Measurements from ENCODE around the gene BTNL2.
"Not testable (repeated sequence)": the region's sequence is repeated elsewhere in the genome, so short reads cannot be mapped to it uniquely, and the experiment has no call there.

The BTNL2 gene

GRCh38 chr6:32370505-32370904 lies 36.5 kb downstream of the BTNL2 start:
- no peak for DNase-seq (ENCODE audit: low read depth in 2 of 2, low spot score in 1 of 2)

GRCh38 chr6:32369660-32370059 lies 37.3 kb downstream of the BTNL2 start:
- no peak for DNase-seq (ENCODE audit: low read depth in 2 of 2, low spot score in 1 of 2)

- no peak for DNase-seq (ENCODE audit: low read depth in 2 of 2, low spot score in 1 of 2)
Observed at GRCh38 chr6:32367644-32368043, 39.3 kb downstream of the BTNL2 start.

GRCh38 chr6:32359225-32359624 lies 47.8 kb downstream of the BTNL2 start:
- DNase-seq (ENCODE audit: low read depth in 2 of 2, low spot score in 1 of 2) = not testable (repeated sequence)

- DNase-seq (ENCODE audit: low read depth in 2 of 2, low spot score in 1 of 2) = not testable (repeated sequence)
Observed at GRCh38 chr6:32358548-32358947, 48.4 kb downstream of the BTNL2 start.

GRCh38 chr6:32355018-32355417 lies 52.0 kb downstream of the BTNL2 start:
- no peak for DNase-seq (ENCODE audit: low read depth in 2 of 2, low spot score in 1 of 2)

GRCh38 chr6:32353348-32353747 lies 53.6 kb downstream of the BTNL2 start:
- no peak for DNase-seq (ENCODE audit: low read depth in 2 of 2, low spot score in 1 of 2)

All from stimulated activated CD8-positive, alpha-beta memory T cell treated with anti-CD3 and anti-CD28 coated beads, Interleukin-4, amount 100 ng/mL, for 1 hour (primary cell).